Measurements from ENCODE around the gene SCAMP4.

- TF ChIP-seq EZH2 (IDR thresholded peaks at IDR 0.05; ENCODE audit: low read depth), result no peak
- TF ChIP-seq CTCF (conservative IDR thresholded peaks at IDR 0.05), result no peak
Observed at GRCh38 chr19:1905863-1906375, 720 bp downstream of the SCAMP4 start.
